ENCODE data around the gene PGBD5.

- TF ChIP-seq EZH2 (IDR thresholded peaks at IDR 0.05; ENCODE audit: insufficient read depth, low read length): no peak
- TF ChIP-seq, protein P1, sequence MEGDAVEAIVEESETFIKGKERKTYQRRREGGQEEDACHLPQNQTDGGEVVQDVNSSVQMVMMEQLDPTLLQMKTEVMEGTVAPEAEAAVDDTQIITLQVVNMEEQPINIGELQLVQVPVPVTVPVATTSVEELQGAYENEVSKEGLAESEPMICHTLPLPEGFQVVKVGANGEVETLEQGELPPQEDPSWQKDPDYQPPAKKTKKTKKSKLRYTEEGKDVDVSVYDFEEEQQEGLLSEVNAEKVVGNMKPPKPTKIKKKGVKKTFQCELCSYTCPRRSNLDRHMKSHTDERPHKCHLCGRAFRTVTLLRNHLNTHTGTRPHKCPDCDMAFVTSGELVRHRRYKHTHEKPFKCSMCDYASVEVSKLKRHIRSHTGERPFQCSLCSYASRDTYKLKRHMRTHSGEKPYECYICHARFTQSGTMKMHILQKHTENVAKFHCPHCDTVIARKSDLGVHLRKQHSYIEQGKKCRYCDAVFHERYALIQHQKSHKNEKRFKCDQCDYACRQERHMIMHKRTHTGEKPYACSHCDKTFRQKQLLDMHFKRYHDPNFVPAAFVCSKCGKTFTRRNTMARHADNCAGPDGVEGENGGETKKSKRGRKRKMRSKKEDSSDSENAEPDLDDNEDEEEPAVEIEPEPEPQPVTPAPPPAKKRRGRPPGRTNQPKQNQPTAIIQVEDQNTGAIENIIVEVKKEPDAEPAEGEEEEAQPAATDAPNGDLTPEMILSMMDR (IDR thresholded peaks at IDR 0.05; ENCODE audit: insufficient read depth, low read depth, low read length): no peak
Measured at GRCh38 chr1:230342019-230342418, 84.1 kb downstream of the PGBD5 start.

Data from astrocyte (in vitro differentiated cells and primary cell).